Activated CD4-positive, alpha-beta T cell treated with anti-CD3 and anti-CD28 coated beads for 36 hours (primary cell): ENCODE results near the gene OR13C5. TPM values are rescaled to one million over a fixed set of nuclear protein-coding genes. Genes with fewer than 3 reads are reported as not detected.

Experiments used
- total RNA-seq, 2 experiments: library from RNA; stranded (reverse); gene quantifications; one replicate each; pipeline ENCODE4 v1.2.3, GENCODE V29; 2021

OR13C5 gene
- total RNA-seq, 2 experiments from 2014 or later = not detected

Other genes with a start within 250 kb of the OR13C5 start
- not detected for gene OR13F1, start 95.2 kb downstream of the OR13C5 start, total RNA-seq
- gene OR13C4, start 72.2 kb downstream of the OR13C5 start, total RNA-seq = not detected
- not detected for gene OR13C3, start 62.6 kb downstream of the OR13C5 start, total RNA-seq
- gene OR13C8, start 30.2 kb downstream of the OR13C5 start, total RNA-seq = not detected
- not detected for gene OR13C2, start 6.2 kb upstream of the OR13C5 start, total RNA-seq
- gene OR13C9, start 18.8 kb upstream of the OR13C5 start, total RNA-seq = not detected
- not detected for gene OR13D1, start 95.1 kb upstream of the OR13C5 start, total RNA-seq
- 10 to 100 TPM in 1 of 2 experiments, 1 to 10 TPM in 1; 7.2 to 11.7 TPM for gene NIPSNAP3A, start 148.3 kb upstream of the OR13C5 start, total RNA-seq
- gene NIPSNAP3B, start 164.7 kb upstream of the OR13C5 start, total RNA-seq = under 1 TPM; 0.85 to 0.90 TPM